Stimulated activated CD4-positive, alpha-beta T cell treated with anti-CD3 and anti-CD28 coated beads, Interleukin-1b, Interleukin-23, amount 100 ng/mL, for 24 hours (primary cell): ENCODE data around the gene INHBE.

ENCODE experiments used
- DNase-seq, 4 experiments: peaks; one replicate each; pipeline ENCODE4 v3.0.0-alpha.2; 2020; ENCODE audit warnings: low read depth in 4 of 4, low spot score in 1 of 4

The INHBE gene

GRCh38 chr12:57460468-57460784 lies 5.3 kb downstream of the INHBE start:
- no peak for DNase-seq

- DNase-seq: no peak
Observed at GRCh38 chr12:57460841-57461275, 5.8 kb downstream of the INHBE start.

GRCh38 chr12:57461276-57461916 lies 6.3 kb downstream of the INHBE start:
- no peak for DNase-seq

GRCh38 chr12:57461917-57462250 lies 6.8 kb downstream of the INHBE start:
- DNase-seq: no peak

GRCh38 chr12:57462251-57462911 lies 7.3 kb downstream of the INHBE start:
- DNase-seq: peak; percentile 79 to 86 (median 84)

GRCh38 chr12:57462912-57463253 lies 7.8 kb downstream of the INHBE start:
- no peak for DNase-seq

GRCh38 chr12:57464569-57464968 lies 9.5 kb downstream of the INHBE start:
- DNase-seq: no peak

GRCh38 chr12:57465030-57465746 lies 10.1 kb downstream of the INHBE start:
- no peak for DNase-seq

GRCh38 chr12:57465747-57466505 lies 10.8 kb downstream of the INHBE start:
- no peak for DNase-seq

GRCh38 chr12:57467212-57467874 lies 12.2 kb downstream of the INHBE start:
- no peak for DNase-seq

- DNase-seq: no peak
Observed at GRCh38 chr12:57467915-57468314, 12.8 kb downstream of the INHBE start.

- DNase-seq: no peak
Observed at GRCh38 chr12:57469296-57470164, 14.4 kb downstream of the INHBE start.

- no peak for DNase-seq
Observed at GRCh38 chr12:57470286-57470969, 15.3 kb downstream of the INHBE start.

- no peak for DNase-seq
Observed at GRCh38 chr12:57470970-57471656, 16.0 kb downstream of the INHBE start.

- no peak for DNase-seq
Observed at GRCh38 chr12:57471661-57472060, 16.6 kb downstream of the INHBE start.

GRCh38 chr12:57472391-57472790 lies 17.3 kb downstream of the INHBE start:
- DNase-seq: no peak

GRCh38 chr12:57473392-57473791 lies 18.3 kb downstream of the INHBE start:
- DNase-seq: no peak

GRCh38 chr12:57473886-57474285 lies 18.8 kb downstream of the INHBE start:
- no peak for DNase-seq

- no peak for DNase-seq
Observed at GRCh38 chr12:57474430-57474829, 19.3 kb downstream of the INHBE start.
